HEK293 (cell line): ENCODE data around the gene ARL3.
"Not testable (repeated sequence)": the region's sequence is repeated elsewhere in the genome, so short reads cannot be mapped to it uniquely, and the experiment has no call there.

Experiments
- BCL11A ChIP-seq: fragments of 450-650 bp; formaldehyde crosslinking; IDR thresholded peaks from 2 replicates; pipeline ENCODE4 v1.5.1; 2016; ENCODE audit warnings: low read depth, missing biosample characterization, missing genetic modification characterization
- YY1 ChIP-seq: fragments of 450-650 bp; formaldehyde crosslinking; IDR thresholded peaks from 2 replicates; pipeline ENCODE4 v1.5.1; 2018; ENCODE audit warnings: missing biosample characterization, missing genetic modification characterization
- ZNF138 ChIP-seq: fragments of 450-650 bp; formaldehyde crosslinking; IDR thresholded peaks from 2 replicates; pipeline ENCODE4 v1.5.1; 2016; ENCODE audit warnings: missing biosample characterization, missing genetic modification characterization, borderline replicate concordance
- ZNF202 ChIP-seq: fragments of 450-650 bp; formaldehyde crosslinking; IDR thresholded peaks from 2 replicates; pipeline ENCODE4 v1.5.1; 2016; ENCODE audit warnings: missing biosample characterization, missing genetic modification characterization, borderline replicate concordance
- ZNF221 ChIP-seq: fragments of 450-650 bp; formaldehyde crosslinking; IDR thresholded peaks from 2 replicates; pipeline ENCODE4 v1.5.1; 2017; ENCODE audit warnings: missing biosample characterization, missing genetic modification characterization, borderline replicate concordance
- ZNF473 ChIP-seq: fragments of 450-650 bp; formaldehyde crosslinking; IDR thresholded peaks from 2 replicates; pipeline ENCODE4 v1.5.1; 2017; ENCODE audit warnings: missing biosample characterization, missing genetic modification characterization
- ZNF544 ChIP-seq: fragments of 450-650 bp; formaldehyde crosslinking; IDR thresholded peaks from 2 replicates; pipeline ENCODE4 v1.5.0; 2017; ENCODE audit warnings: missing biosample characterization, missing genetic modification characterization
- ZNF639 ChIP-seq: fragments of 450-650 bp; formaldehyde crosslinking; IDR thresholded peaks from 2 replicates; pipeline ENCODE4 v1.5.1; 2016; ENCODE audit warnings: missing biosample characterization, missing genetic modification characterization
- ZNF704 ChIP-seq: fragments of 450-650 bp; formaldehyde crosslinking; IDR thresholded peaks from 2 replicates; pipeline ENCODE4 v1.5.1; 2016; ENCODE audit warnings: missing biosample characterization, missing genetic modification characterization
- ZNF747 ChIP-seq: fragments of 450-650 bp; formaldehyde crosslinking; IDR thresholded peaks from 2 replicates; pipeline ENCODE4 v1.5.1; 2016; ENCODE audit warnings: missing biosample characterization, missing genetic modification characterization
- TF ChIP-seq, protein P1 (sequence below): fragments of 450-650 bp; formaldehyde crosslinking; IDR thresholded peaks from 2 replicates; pipeline ENCODE4 v1.5.1; 2016; ENCODE audit warnings: missing biosample characterization, missing genetic modification characterization, low read depth
- TF ChIP-seq, protein P2 (sequence below): fragments of 450-650 bp; formaldehyde crosslinking; IDR thresholded peaks from 2 replicates; pipeline ENCODE4 v1.5.1; 2016; ENCODE audit warnings: missing biosample characterization, missing genetic modification characterization

DNA sequence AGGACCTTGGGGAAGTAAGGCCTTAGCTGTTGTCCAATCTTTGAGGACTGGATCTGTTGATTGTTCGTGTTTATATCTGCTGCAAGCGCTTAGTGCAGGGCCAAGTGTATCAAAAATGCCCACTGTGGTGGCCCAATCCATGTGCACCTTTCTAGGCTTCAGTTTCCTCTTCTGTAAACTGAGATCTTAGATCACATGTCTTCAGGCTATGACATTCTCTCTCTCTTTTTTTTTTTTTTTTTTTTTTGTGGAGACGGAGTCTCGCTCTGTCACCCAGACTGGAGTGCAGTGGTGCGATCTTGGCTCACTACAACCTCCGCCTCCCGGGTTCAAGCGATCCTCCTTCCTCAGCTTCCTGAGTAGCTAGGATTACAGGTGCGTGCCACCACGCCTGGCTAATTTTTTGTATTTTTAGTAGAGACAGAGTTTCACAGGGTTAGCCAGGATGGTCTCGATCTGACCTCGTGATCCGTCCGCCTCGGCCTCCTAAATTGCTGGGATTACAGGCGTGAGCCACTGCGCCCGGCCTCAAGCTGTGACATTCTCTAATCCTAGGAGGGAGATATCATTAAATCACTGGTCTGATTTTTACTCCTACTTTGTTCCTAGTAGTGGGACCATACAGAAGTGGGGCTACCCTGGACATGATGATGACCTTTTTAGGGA lies 2.8 kb upstream of the ARL3 start:
- TF ChIP-seq, protein P1, sequence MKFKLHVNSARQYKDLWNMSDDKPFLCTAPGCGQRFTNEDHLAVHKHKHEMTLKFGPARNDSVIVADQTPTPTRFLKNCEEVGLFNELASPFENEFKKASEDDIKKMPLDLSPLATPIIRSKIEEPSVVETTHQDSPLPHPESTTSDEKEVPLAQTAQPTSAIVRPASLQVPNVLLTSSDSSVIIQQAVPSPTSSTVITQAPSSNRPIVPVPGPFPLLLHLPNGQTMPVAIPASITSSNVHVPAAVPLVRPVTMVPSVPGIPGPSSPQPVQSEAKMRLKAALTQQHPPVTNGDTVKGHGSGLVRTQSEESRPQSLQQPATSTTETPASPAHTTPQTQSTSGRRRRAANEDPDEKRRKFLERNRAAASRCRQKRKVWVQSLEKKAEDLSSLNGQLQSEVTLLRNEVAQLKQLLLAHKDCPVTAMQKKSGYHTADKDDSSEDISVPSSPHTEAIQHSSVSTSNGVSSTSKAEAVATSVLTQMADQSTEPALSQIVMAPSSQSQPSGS = not testable (repeated sequence)
- TF ChIP-seq ZNF473; ZNF639 (tag by site-specific recombination); YY1 (tag by site-specific recombination); ZNF202 (tag by site-specific recombination); BCL11A (tag by site-specific recombination); ZNF747 (tag by site-specific recombination); ZNF138 (tag by site-specific recombination); ZNF544; ZNF221 (tag by site-specific recombination); ZNF704: not testable (repeated sequence)
- TF ChIP-seq, protein P2, sequence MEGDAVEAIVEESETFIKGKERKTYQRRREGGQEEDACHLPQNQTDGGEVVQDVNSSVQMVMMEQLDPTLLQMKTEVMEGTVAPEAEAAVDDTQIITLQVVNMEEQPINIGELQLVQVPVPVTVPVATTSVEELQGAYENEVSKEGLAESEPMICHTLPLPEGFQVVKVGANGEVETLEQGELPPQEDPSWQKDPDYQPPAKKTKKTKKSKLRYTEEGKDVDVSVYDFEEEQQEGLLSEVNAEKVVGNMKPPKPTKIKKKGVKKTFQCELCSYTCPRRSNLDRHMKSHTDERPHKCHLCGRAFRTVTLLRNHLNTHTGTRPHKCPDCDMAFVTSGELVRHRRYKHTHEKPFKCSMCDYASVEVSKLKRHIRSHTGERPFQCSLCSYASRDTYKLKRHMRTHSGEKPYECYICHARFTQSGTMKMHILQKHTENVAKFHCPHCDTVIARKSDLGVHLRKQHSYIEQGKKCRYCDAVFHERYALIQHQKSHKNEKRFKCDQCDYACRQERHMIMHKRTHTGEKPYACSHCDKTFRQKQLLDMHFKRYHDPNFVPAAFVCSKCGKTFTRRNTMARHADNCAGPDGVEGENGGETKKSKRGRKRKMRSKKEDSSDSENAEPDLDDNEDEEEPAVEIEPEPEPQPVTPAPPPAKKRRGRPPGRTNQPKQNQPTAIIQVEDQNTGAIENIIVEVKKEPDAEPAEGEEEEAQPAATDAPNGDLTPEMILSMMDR (tag by site-specific recombination) = not testable (repeated sequence)
